Dendritic cell treated with granulocyte-macrophage colony-stimulating factor and Interleukin-4, amounts not matched to agents 40 ng/mL and 50 ng/mL, for 4 days (primary cell): Measurements from ENCODE around the gene INSC.

Source experiments
- H3K27ac Mint-ChIP-seq: one replicate; pipeline ENCODE4 v1.8.0; 2022; ENCODE audit warnings: mild to moderate bottlenecking, mixed read lengths
- H3K27me3 Mint-ChIP-seq: one replicate; pipeline ENCODE4 v1.8.0; 2022; ENCODE audit warnings: mild to moderate bottlenecking, mixed read lengths
- H3K36me3 Mint-ChIP-seq: one replicate; pipeline ENCODE4 v1.8.0; 2022; ENCODE audit warnings: low read depth, mixed read lengths
- H3K4me1 Mint-ChIP-seq: one replicate; pipeline ENCODE4 v1.8.0; 2022; ENCODE audit warnings: low read depth, mixed read lengths
- H3K4me3 Mint-ChIP-seq: one replicate; pipeline ENCODE4 v1.8.0; 2022; ENCODE audit warnings: mild to moderate bottlenecking, moderate library complexity, mixed read lengths
- H3K9me3 Mint-ChIP-seq: one replicate; pipeline ENCODE4 v1.8.0; 2022; ENCODE audit warnings: mixed read lengths
- intact Hi-C: fragments of 100-400 bp; cut with micrococcal nuclease; formaldehyde crosslinking; loops from one replicate; pipeline ENCODE4 v1.15.0; 2022

INSC gene

DNA sequence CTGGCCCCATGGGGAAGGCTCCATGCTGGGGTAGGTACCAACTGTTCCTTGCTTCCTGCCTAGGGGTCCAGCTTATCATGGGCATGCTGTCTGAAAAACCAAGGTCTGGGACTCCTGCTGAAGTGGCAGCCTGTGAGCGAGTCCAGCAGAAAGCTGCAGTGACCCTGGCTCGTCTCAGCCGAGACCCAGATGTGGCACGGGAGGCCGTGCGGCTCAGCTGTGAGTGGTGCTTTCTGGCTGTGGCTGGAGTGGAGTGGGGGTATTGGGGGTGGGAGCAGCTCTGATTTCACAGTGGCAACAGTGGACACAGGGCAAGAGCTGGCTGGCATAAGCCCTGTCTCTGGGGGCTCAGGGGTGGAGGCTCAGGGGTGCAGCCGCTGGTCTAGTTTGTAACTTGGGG lies 124.1 kb downstream of the INSC start:
- H3K27ac Mint-ChIP-seq = no peak overlapping the region
- no peaks in the 10 kb centered on the region for H3K4me1 Mint-ChIP-seq
- H3K4me3 Mint-ChIP-seq = no peak overlapping the region
- intact Hi-C loops = no loop called here
- H3K36me3 Mint-ChIP-seq = no peaks in the 10 kb centered on the region
- H3K9me3 Mint-ChIP-seq = no peaks in the 10 kb centered on the region
- H3K27me3 Mint-ChIP-seq = peaks cover 4% of the 10 kb centered on the region

DNA sequence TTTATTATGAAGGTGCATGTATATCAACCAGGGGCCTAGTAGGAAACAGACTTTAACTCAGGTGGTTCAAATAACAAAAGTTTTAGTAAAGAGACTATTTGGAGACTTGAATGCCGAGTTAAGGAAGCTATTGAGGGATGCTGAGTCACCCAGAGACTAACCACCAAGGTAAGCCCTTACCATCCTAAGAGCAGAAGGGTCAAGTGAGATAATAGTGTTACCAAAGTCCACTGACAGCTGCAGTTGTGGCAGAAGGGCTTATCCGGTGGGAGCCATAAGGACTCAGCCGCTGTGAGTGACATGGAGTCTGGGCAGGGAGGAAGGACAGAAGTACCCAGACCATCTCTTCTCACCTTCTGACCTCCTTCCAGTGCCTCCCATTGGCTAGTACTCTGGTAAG lies 134.0 kb downstream of the INSC start:
- H3K27me3 Mint-ChIP-seq = peaks cover under 1% of the 10 kb centered on the region

GRCh38 chr11:15258433-15259165 lies 143.9 kb downstream of the INSC start:
- intact Hi-C loops = no loop called here
- Mint-ChIP-seq H3K27me3 (no peaks in the 10 kb centered on the region), H3K4me3 (no peak overlapping the region), H3K9me3 (no peaks in the 10 kb centered on the region), H3K27ac (no peak overlapping the region), H3K4me1 (no peaks in the 10 kb centered on the region), H3K36me3 (no peaks in the 10 kb centered on the region)

More for the DNA sequence above, 134.0 kb downstream of the INSC start:
- no peaks in the 10 kb centered on the region for H3K4me1 Mint-ChIP-seq
- H3K4me3 Mint-ChIP-seq = no peak overlapping the region
- H3K27ac Mint-ChIP-seq = no peak overlapping the region
- no peaks in the 10 kb centered on the region for H3K36me3 Mint-ChIP-seq
- H3K9me3 Mint-ChIP-seq = no peaks in the 10 kb centered on the region
- intact Hi-C loops = no loop called here

DNA sequence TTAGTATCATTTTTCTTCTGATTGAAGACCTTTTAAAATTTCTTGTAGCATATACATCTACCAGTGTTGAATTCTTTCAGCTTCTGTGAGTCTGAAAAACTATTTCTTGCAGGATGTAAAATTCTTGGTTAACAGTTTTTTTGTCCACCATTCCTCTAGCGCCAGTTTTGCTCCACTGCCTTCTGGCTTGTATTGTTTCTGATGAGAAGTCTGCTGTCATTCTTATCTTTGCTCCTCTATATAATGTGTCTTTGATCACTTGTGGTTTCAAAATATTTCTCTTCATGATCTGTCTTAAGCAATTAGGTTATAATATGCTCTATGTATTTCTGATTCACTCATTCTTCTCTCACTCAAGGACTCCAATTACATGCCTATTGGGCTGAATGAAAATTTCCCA lies 152.3 kb downstream of the INSC start:
- Mint-ChIP-seq H3K27ac (no peak overlapping the region), H3K4me3 (no peak overlapping the region), H3K36me3 (no peaks in the 10 kb centered on the region), H3K4me1 (no peaks in the 10 kb centered on the region), H3K9me3 (peaks cover 18% of the 10 kb centered on the region), H3K27me3 (no peaks in the 10 kb centered on the region)
- intact Hi-C loops = no loop called here

GRCh38 chr11:15268598-15268997 lies 153.9 kb downstream of the INSC start:
- Mint-ChIP-seq H3K27me3 (no peaks in the 10 kb centered on the region), H3K27ac (no peak overlapping the region), H3K36me3 (no peaks in the 10 kb centered on the region), H3K9me3 (peaks cover 18% of the 10 kb centered on the region), H3K4me3 (no peak overlapping the region), H3K4me1 (no peaks in the 10 kb centered on the region)
- intact Hi-C loops = no loop called here

GRCh38 chr11:15275141-15275540 lies 160.4 kb downstream of the INSC start:
- no peak overlapping the region for H3K27ac Mint-ChIP-seq
- no peaks in the 10 kb centered on the region for H3K4me1 Mint-ChIP-seq
- no peaks in the 10 kb centered on the region for H3K9me3 Mint-ChIP-seq
- no peaks in the 10 kb centered on the region for H3K27me3 Mint-ChIP-seq
- no peaks in the 10 kb centered on the region for H3K36me3 Mint-ChIP-seq
- intact Hi-C loops = no loop called here
- H3K4me3 Mint-ChIP-seq = no peak overlapping the region

- no peak overlapping the region for H3K27ac Mint-ChIP-seq
- H3K4me3 Mint-ChIP-seq = no peak overlapping the region
- H3K4me1 Mint-ChIP-seq = no peaks in the 10 kb centered on the region
- no peaks in the 10 kb centered on the region for H3K9me3 Mint-ChIP-seq
- intact Hi-C loops = no loop called here
- H3K27me3 Mint-ChIP-seq = no peaks in the 10 kb centered on the region
- H3K36me3 Mint-ChIP-seq = no peaks in the 10 kb centered on the region
Measured at GRCh38 chr11:15276621-15277020, 161.9 kb downstream of the INSC start.

DNA sequence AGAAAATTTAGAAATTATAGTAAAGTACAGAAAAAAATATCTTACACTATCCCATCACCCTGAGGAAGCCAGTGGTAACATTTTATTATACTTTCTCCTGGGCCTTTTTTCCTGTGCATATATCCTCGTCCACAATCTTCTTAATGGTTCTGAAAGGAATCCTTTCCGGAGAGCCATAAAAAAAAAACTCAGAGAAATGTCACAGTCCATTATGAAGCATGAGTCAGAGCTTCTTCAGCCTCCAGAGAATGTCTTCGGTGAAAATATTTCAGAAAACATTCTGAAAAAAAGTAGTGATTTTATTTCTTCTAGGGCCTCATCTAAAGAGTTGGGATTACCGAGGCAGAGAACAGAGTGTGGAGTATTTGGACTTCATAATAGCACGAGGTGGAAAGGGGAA lies 163.4 kb downstream of the INSC start:
- no peak overlapping the region for H3K27ac Mint-ChIP-seq
- no peak overlapping the region for H3K4me3 Mint-ChIP-seq
- no peaks in the 10 kb centered on the region for H3K4me1 Mint-ChIP-seq
- H3K27me3 Mint-ChIP-seq = no peaks in the 10 kb centered on the region
- intact Hi-C loops = no loop called here
- no peaks in the 10 kb centered on the region for H3K9me3 Mint-ChIP-seq
- no peaks in the 10 kb centered on the region for H3K36me3 Mint-ChIP-seq

- intact Hi-C loops = no loop called here
- Mint-ChIP-seq H3K4me1 (no peaks in the 10 kb centered on the region), H3K9me3 (no peaks in the 10 kb centered on the region), H3K27ac (no peak overlapping the region), H3K4me3 (no peak overlapping the region), H3K36me3 (no peaks in the 10 kb centered on the region), H3K27me3 (no peaks in the 10 kb centered on the region)
Measured at GRCh38 chr11:15280393-15280792, 165.7 kb downstream of the INSC start.

GRCh38 chr11:15282754-15283153 lies 168.0 kb downstream of the INSC start:
- intact Hi-C loops = no loop called here
- no peak overlapping the region for H3K27ac Mint-ChIP-seq
- H3K4me1 Mint-ChIP-seq = no peaks in the 10 kb centered on the region
- H3K27me3 Mint-ChIP-seq = no peaks in the 10 kb centered on the region
- H3K36me3 Mint-ChIP-seq = no peaks in the 10 kb centered on the region
- H3K4me3 Mint-ChIP-seq = no peak overlapping the region
- no peaks in the 10 kb centered on the region for H3K9me3 Mint-ChIP-seq

- no peak overlapping the region for H3K4me3 Mint-ChIP-seq
- intact Hi-C loops = no loop called here
- H3K4me1 Mint-ChIP-seq = no peaks in the 10 kb centered on the region
- no peaks in the 10 kb centered on the region for H3K36me3 Mint-ChIP-seq
- no peaks in the 10 kb centered on the region for H3K27me3 Mint-ChIP-seq
- no peaks in the 10 kb centered on the region for H3K9me3 Mint-ChIP-seq
- no peak overlapping the region for H3K27ac Mint-ChIP-seq
Measured at GRCh38 chr11:15286465-15286864, 171.7 kb downstream of the INSC start.

- H3K9me3 Mint-ChIP-seq = no peaks in the 10 kb centered on the region
- intact Hi-C loops = no loop called here
- H3K4me1 Mint-ChIP-seq = no peaks in the 10 kb centered on the region
- no peaks in the 10 kb centered on the region for H3K36me3 Mint-ChIP-seq
- H3K27me3 Mint-ChIP-seq = no peaks in the 10 kb centered on the region
- no peak overlapping the region for H3K27ac Mint-ChIP-seq
- H3K4me3 Mint-ChIP-seq = no peak overlapping the region
Measured at GRCh38 chr11:15288863-15289262, 174.1 kb downstream of the INSC start.

GRCh38 chr11:15289723-15290122 lies 175.0 kb downstream of the INSC start:
- H3K27ac Mint-ChIP-seq = no peak overlapping the region
- H3K4me1 Mint-ChIP-seq = no peaks in the 10 kb centered on the region
- H3K36me3 Mint-ChIP-seq = no peaks in the 10 kb centered on the region
- no peaks in the 10 kb centered on the region for H3K27me3 Mint-ChIP-seq
- no peak overlapping the region for H3K4me3 Mint-ChIP-seq
- intact Hi-C loops = no loop called here
- no peaks in the 10 kb centered on the region for H3K9me3 Mint-ChIP-seq

- H3K4me1 Mint-ChIP-seq = no peaks in the 10 kb centered on the region
- H3K27ac Mint-ChIP-seq = no peak overlapping the region
- no peaks in the 10 kb centered on the region for H3K36me3 Mint-ChIP-seq
- H3K9me3 Mint-ChIP-seq = no peaks in the 10 kb centered on the region
- H3K27me3 Mint-ChIP-seq = no peaks in the 10 kb centered on the region
- intact Hi-C loops = no loop called here
- H3K4me3 Mint-ChIP-seq = no peak overlapping the region
Measured at GRCh38 chr11:15291885-15292284, 177.2 kb downstream of the INSC start.

GRCh38 chr11:15293975-15294620 lies 179.4 kb downstream of the INSC start:
- no peaks in the 10 kb centered on the region for H3K36me3 Mint-ChIP-seq
- intact Hi-C loops = no loop called here
- no peaks in the 10 kb centered on the region for H3K9me3 Mint-ChIP-seq
- H3K4me1 Mint-ChIP-seq = no peaks in the 10 kb centered on the region
- no peak overlapping the region for H3K4me3 Mint-ChIP-seq
- H3K27me3 Mint-ChIP-seq = no peaks in the 10 kb centered on the region
- no peak overlapping the region for H3K27ac Mint-ChIP-seq
